Measurements from ENCODE around the gene NUP98.

DNA sequence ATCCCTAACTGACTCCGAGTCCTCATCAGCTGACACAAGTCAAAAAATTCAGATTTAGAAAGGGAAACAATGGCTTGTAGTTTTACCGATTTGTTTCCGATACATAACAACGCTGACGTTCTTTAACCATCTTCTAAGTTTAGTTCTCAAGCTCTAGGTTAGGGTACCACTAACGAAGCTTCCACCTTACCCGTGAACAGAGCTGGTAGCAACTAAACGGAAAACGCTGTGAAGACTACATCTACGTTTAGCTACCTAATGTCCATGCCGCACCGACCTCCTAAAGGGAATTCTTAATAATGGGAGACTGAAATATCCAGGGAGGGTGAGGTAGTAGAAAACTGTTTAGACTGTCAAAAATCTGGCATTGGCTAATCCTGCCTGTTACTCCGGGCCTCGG, 1.0 kb downstream of the NUP98 start:
- TF ChIP-seq, protein P1, sequence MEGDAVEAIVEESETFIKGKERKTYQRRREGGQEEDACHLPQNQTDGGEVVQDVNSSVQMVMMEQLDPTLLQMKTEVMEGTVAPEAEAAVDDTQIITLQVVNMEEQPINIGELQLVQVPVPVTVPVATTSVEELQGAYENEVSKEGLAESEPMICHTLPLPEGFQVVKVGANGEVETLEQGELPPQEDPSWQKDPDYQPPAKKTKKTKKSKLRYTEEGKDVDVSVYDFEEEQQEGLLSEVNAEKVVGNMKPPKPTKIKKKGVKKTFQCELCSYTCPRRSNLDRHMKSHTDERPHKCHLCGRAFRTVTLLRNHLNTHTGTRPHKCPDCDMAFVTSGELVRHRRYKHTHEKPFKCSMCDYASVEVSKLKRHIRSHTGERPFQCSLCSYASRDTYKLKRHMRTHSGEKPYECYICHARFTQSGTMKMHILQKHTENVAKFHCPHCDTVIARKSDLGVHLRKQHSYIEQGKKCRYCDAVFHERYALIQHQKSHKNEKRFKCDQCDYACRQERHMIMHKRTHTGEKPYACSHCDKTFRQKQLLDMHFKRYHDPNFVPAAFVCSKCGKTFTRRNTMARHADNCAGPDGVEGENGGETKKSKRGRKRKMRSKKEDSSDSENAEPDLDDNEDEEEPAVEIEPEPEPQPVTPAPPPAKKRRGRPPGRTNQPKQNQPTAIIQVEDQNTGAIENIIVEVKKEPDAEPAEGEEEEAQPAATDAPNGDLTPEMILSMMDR (IDR thresholded peaks at IDR 0.05) = no peak
- TF ChIP-seq EP300 (IDR thresholded peaks at IDR 0.05) = no peak
- no peak for TF ChIP-seq POLR2A (IDR thresholded peaks at IDR 0.05)
